CD8-positive, alpha-beta memory T cell (primary cell): ENCODE measurements around the gene CDC14A. TPM values are rescaled to one million over a fixed set of nuclear protein-coding genes. Genes with fewer than 3 reads are reported as not detected.

Source experiments
- CTCF ChIA-PET: fragments of 350-600 bp; sonication (Branson Sonifier 250); formaldehyde crosslinking; loops from one replicate; lab custom pipeline; 2021; ENCODE audit warnings: antibody characterized with exemption; lab: Charles Lee
- POLR2A ChIA-PET: fragments of 350-600 bp; sonication (Branson Sonifier 250); formaldehyde crosslinking; loops from one replicate; lab custom pipeline; 2021; ENCODE audit warnings: antibody characterized with exemption; lab: Charles Lee
- DNase-seq, 5 donors: peaks; one replicate each; pipeline versions ENCODE4 v3.0.0 to v3.0.0-alpha.2; 2020 to 2022; ENCODE audit warnings: mixed read lengths in 1 of 5
- H3K27ac ChIP-seq: one replicate; pipeline ENCODE4 v1.7.0; 2013; ENCODE audit warnings: low read depth, mild to moderate bottlenecking, low read length, moderate library complexity
- H3K27me3 ChIP-seq: 2 replicates; pipeline ENCODE4 v1.7.0; 2013; ENCODE audit warnings: low read length, mild to moderate bottlenecking; ENCODE audit not compliant: insufficient read depth, poor library complexity, severe bottlenecking
- H3K36me3 ChIP-seq: 2 replicates; pipeline ENCODE4 v1.7.0; 2013; ENCODE audit warnings: mild to moderate bottlenecking, low read length, moderate library complexity; ENCODE audit not compliant: insufficient read depth
- H3K4me1 ChIP-seq: 2 replicates; pipeline ENCODE4 v1.7.0; 2013; ENCODE audit warnings: mild to moderate bottlenecking, low read length, moderate library complexity; ENCODE audit not compliant: insufficient read depth
- H3K4me3 ChIP-seq: 2 replicates; pipeline ENCODE4 v1.7.0; 2013; ENCODE audit warnings: mild to moderate bottlenecking, low read length
- H3K9me3 ChIP-seq: 2 replicates; pipeline ENCODE4 v1.7.0; 2013; ENCODE audit warnings: mild to moderate bottlenecking, low read length
- H3K27ac Mint-ChIP-seq, 8 donors: one replicate each; pipeline ENCODE4 v1.8.0; 2020 to 2021; ENCODE audit warnings: mixed read lengths in 8 of 8, mild to moderate bottlenecking in 6 of 8, inconsistent platforms in 3 of 8, moderate library complexity in 3 of 8
- H3K27me3 Mint-ChIP-seq, 2 donors: one replicate each; pipeline ENCODE4 v1.8.0; 2020 to 2021; ENCODE audit warnings: mixed read lengths in 2 of 2, mild to moderate bottlenecking in 1 of 2, moderate library complexity in 1 of 2
- H3K36me3 Mint-ChIP-seq, 3 donors: one replicate each; pipeline ENCODE4 v1.8.0; 2020 to 2021; ENCODE audit warnings: mixed read lengths in 3 of 3, inconsistent platforms in 1 of 3, mild to moderate bottlenecking in 1 of 3
- H3K4me1 Mint-ChIP-seq, 3 donors: one replicate each; pipeline ENCODE4 v1.8.0; 2020 to 2021; ENCODE audit warnings: mixed read lengths in 3 of 3, inconsistent platforms in 1 of 3, mild to moderate bottlenecking in 1 of 3
- H3K4me3 Mint-ChIP-seq, 7 donors: one replicate each; pipeline ENCODE4 v1.8.0; 2020 to 2021; ENCODE audit warnings: mixed read lengths in 7 of 7, mild to moderate bottlenecking in 6 of 7, moderate library complexity in 4 of 7, inconsistent platforms in 2 of 7
- H3K9me3 Mint-ChIP-seq, 5 donors: one replicate each; pipeline ENCODE4 v1.8.0; 2020 to 2022; ENCODE audit warnings: mixed read lengths in 5 of 5, mild to moderate bottlenecking in 3 of 5, moderate library complexity in 2 of 5, inconsistent platforms in 1 of 5
- polyA plus RNA-seq: library from polyadenylated mRNA; unstranded; fragments of 300-500 nt; fragmentation: Illumina TruSeq; gene quantifications from one replicate; pipeline ENCODE4 v1.2.3, GENCODE V29; 2021
- total RNA-seq, 2 experiments: library from RNA; stranded (reverse); gene quantifications; one replicate each; pipeline ENCODE4 v1.2.3, GENCODE V29; 2021

The CDC14A gene
- total and polyA plus RNA-seq, 3 experiments from 2014 or later, result 25.4 to 36.4 (median 27.9) TPM

DNA sequence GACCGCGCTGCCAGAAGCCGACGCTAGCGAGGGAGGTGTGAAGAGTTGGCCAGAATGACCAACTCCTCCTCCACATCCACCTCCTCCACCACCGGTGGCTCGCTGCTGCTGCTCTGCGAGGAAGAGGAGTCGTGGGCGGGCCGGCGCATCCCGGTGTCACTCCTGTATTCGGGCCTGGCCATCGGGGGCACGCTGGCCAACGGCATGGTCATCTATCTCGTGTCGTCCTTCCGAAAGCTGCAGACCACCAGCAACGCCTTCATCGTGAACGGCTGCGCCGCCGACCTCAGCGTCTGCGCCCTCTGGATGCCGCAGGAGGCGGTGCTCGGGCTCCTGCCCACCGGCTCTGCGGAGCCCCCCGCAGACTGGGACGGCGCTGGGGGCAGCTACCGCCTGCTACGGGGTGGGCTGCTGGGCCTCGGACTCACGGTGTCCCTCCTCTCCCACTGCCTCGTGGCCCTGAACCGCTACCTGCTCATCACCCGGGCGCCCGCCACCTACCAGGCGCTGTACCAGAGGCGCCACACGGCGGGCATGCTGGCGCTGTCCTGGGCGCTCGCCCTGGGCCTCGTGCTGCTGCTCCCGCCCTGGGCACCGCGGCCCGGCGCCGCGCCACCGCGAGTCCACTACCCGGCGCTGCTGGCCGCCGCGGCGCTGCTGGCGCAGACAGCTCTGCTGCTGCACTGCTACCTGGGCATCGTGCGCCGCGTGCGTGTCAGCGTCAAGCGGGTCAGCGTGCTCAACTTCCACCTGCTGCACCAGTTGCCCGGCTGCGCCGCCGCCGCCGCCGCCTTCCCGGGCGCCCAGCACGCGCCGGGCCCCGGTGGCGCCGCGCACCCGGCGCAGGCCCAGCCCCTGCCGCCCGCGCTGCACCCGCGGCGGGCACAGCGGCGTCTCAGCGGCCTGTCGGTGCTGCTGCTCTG, 186.9 kb downstream of the CDC14A start:
- H3K36me3 ChIP-seq, result no peaks in the 10 kb centered on the region
- DNase-seq, result peak in 3 of 5 donors; percentile 21 to 46 (median 23)
- ChIA-PET POLR2A (no interaction called here), CTCF (interaction anchor here (3.4 kb wide), 1 partner anchor 12 kb away, joined by 10 read pairs; no protein-coding TSS in a partner anchor)
- H3K4me3 ChIP-seq, result peak overlapping the region; percentile 32
- H3K27ac ChIP-seq, result no peak overlapping the region
- Mint-ChIP-seq H3K4me1 (peaks cover 3 to 30% (median 5%) of the 10 kb centered on the region in 3 donors), H3K4me3 (peak overlapping the region; percentile 49 to 87 (median 72)), H3K27me3 (peaks cover 18 to 35% of the 10 kb centered on the region in 2 donors), H3K9me3 (no peaks in the 10 kb centered on the region), H3K27ac (no peak overlapping the region), H3K36me3 (no peaks in the 10 kb centered on the region)
- peaks cover 8% of the 10 kb centered on the region for H3K4me1 ChIP-seq
- H3K9me3 ChIP-seq, result no peaks in the 10 kb centered on the region
- peaks cover 15% of the 10 kb centered on the region for H3K27me3 ChIP-seq

DNA sequence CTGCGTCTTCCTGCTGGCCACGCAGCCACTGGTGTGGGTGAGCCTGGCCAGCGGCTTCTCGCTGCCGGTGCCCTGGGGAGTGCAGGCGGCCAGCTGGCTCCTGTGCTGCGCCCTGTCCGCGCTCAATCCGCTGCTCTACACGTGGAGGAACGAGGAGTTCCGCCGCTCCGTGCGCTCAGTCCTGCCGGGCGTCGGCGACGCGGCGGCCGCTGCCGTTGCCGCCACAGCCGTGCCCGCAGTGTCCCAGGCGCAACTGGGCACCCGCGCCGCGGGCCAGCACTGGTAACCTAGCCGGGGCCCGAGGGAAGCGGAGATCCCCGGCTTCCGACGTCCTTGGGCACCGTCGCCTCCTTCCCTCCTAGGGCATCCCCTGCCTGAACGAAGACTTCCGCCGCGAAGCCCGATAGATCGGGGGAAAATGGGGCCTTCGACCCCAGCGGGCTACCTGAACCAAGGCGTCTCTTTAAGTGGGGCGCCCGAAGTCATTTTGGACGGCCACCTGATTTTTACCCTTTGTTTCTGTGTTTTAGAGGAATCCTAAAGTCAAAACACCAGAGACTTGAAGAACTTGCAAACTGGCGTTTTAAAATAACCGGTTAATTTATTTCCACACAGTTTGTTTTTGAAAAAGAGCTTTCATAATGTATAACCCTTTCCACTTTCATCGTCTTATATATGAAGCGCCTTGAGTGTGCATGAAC, 187.7 kb downstream of the CDC14A start:
- Mint-ChIP-seq H3K27ac (no peak overlapping the region), H3K27me3 (peaks cover 18 to 35% of the 10 kb centered on the region in 2 donors), H3K36me3 (no peaks in the 10 kb centered on the region), H3K4me3 (peak overlapping the region; percentile 49 to 82 (median 75)), H3K4me1 (peaks cover 3 to 30% (median 5%) of the 10 kb centered on the region in 3 donors), H3K9me3 (no peaks in the 10 kb centered on the region)
- Histone ChIP-seq H3K27ac (no peak overlapping the region), H3K27me3 (peaks cover 15% of the 10 kb centered on the region), H3K4me1 (peaks cover 8% of the 10 kb centered on the region), H3K9me3 (no peaks in the 10 kb centered on the region), H3K4me3 (no peak overlapping the region), H3K36me3 (no peaks in the 10 kb centered on the region)
- DNase-seq, result peak in 1 of 5 donors; percentile 39
- CTCF ChIA-PET, result interaction anchor here (3.4 kb wide), 1 partner anchor 13 kb away, joined by 10 read pairs; no protein-coding TSS in a partner anchor
- POLR2A ChIA-PET, result no interaction called here

DNA sequence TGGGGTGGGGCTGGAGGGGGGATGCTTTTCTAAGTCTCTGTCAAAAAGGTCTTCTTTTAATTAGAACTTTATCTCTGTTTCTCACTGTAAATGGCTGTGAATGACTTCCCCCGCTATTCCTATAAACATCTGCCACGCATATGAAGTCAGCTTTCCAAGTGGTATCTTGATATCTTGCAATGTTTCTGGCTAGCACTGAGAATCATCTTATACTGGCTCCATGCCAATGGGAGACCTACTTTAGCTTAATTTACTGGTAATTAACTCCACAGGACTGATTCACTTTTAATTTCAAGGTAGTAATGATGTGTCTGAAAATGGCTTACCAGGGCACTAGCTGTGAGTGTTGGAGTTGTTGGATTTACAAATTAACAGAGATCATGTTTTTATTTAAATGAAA, 190.0 kb downstream of the CDC14A start:
- H3K27me3 ChIP-seq, result peaks cover 15% of the 10 kb centered on the region
- H3K36me3 ChIP-seq, result no peaks in the 10 kb centered on the region
- no peak overlapping the region for H3K27ac Mint-ChIP-seq
- H3K36me3 Mint-ChIP-seq, result no peaks in the 10 kb centered on the region
- no peaks in the 10 kb centered on the region for H3K9me3 ChIP-seq
- peaks cover 8% of the 10 kb centered on the region for H3K4me1 ChIP-seq
- DNase-seq, result no peak
- H3K4me3 ChIP-seq, result no peak overlapping the region
- ChIA-PET POLR2A (interaction anchor here (1.2 kb wide), 1 partner anchor 28 kb away, joined by 4 read pairs; no protein-coding TSS in a partner anchor), CTCF (interaction anchor here (1.2 to 1.5 kb wide), 3 partner anchors 9 to 746 kb away, joined by 3 to 4 read pairs (median 3); no protein-coding TSS in a partner anchor)
- H3K4me1 Mint-ChIP-seq, result peaks cover 3 to 18% (median 5%) of the 10 kb centered on the region in 3 donors
- H3K4me3 Mint-ChIP-seq, result no peak overlapping the region
- H3K27me3 Mint-ChIP-seq, result peaks cover 18 to 21% of the 10 kb centered on the region in 2 donors
- H3K27ac ChIP-seq, result no peak overlapping the region
- H3K9me3 Mint-ChIP-seq, result no peaks in the 10 kb centered on the region

DNA sequence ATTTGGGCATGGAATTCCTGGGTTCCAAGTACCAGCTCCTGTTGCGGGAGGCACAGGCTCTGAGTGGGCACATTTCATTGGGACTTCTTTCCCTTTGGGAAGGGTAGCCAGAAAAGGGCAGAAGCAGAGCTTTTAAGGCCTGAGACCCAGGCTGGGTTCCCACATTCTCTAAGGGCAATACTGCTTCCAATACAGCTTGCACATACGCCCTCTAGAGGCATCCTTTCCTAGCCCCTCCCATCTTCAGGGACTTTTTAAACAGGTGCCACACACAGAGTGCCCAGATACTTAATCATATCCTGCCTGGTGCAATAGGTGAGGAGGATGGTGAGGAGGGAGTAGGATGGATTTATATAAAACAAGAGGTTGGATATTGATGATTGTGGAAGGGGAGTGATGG, 191.3 kb downstream of the CDC14A start:
- Mint-ChIP-seq H3K4me1 (peaks cover 3 to 13% (median 5%) of the 10 kb centered on the region in 3 donors), H3K9me3 (no peaks in the 10 kb centered on the region), H3K36me3 (no peaks in the 10 kb centered on the region), H3K27me3 (peaks cover 13 to 19% of the 10 kb centered on the region in 2 donors), H3K27ac (no peak overlapping the region), H3K4me3 (no peak overlapping the region)
- Histone ChIP-seq H3K27me3 (peaks cover 8% of the 10 kb centered on the region), H3K27ac (no peak overlapping the region), H3K4me3 (no peak overlapping the region), H3K9me3 (no peaks in the 10 kb centered on the region), H3K4me1 (peaks cover 7% of the 10 kb centered on the region), H3K36me3 (no peaks in the 10 kb centered on the region)
- ChIA-PET CTCF (interaction anchor here (1.0 to 1.5 kb wide), 4 partner anchors 11 to 79 kb away, joined by 3 to 4 read pairs (median 3); no protein-coding TSS in a partner anchor), POLR2A (interaction anchor here (0.8 to 1.2 kb wide), 2 partner anchors 14 to 30 kb away, joined by 3 to 4 read pairs; no protein-coding TSS in a partner anchor)
- DNase-seq, result peak in 3 of 5 donors; percentile 15 to 56 (median 17)

DNA sequence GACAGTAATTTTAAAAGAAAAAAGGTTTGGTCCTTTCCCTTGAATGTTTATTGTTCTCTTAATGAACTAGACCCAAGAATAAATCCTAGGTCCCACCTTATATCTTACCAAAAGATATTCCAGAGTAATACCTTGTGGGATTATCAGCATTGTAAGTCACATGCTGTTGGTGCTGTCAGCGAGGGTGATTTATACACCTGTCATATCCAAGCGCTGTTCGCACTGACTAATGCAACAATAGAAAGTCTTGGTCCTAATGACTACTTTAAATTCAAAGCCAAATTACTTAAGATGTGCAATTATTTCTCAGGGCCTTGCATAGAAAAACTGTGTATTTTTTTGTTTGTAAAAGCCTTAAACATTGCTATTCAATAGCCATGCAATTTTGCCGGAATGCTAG, 192.5 kb downstream of the CDC14A start:
- Histone ChIP-seq H3K27me3 (peaks cover 8% of the 10 kb centered on the region), H3K36me3 (no peaks in the 10 kb centered on the region), H3K4me3 (no peak overlapping the region), H3K27ac (no peak overlapping the region), H3K4me1 (peaks cover 3% of the 10 kb centered on the region), H3K9me3 (no peaks in the 10 kb centered on the region)
- Mint-ChIP-seq H3K4me1 (peaks cover 3 to 10% (median 5%) of the 10 kb centered on the region in 3 donors), H3K4me3 (no peak overlapping the region), H3K27me3 (peaks cover 12 to 28% of the 10 kb centered on the region in 2 donors), H3K36me3 (no peaks in the 10 kb centered on the region), H3K27ac (no peak overlapping the region), H3K9me3 (peaks cover 0 to 4% (median 0%) of the 10 kb centered on the region in 5 donors)
- ChIA-PET CTCF (no interaction called here), POLR2A (no interaction called here)
- no peak for DNase-seq

DNA sequence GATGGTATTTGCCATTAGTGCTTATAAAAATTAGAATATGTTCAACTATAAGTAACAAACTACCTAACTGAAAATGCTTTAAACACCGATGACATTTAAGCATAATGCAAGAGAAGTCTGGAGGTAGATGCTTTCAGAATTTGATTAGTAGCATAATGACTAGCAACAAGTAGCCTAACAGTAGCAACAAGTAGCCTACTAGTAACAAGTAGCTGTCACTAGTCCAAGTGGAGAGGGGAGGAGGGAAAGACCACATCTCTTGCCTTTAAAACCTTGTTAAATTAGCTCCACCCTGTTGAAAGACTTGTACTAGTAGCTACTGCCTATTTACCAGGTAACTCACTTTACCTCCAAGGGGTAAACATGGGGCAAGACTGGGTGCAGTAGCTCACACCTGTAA, 193.5 kb downstream of the CDC14A start:
- Mint-ChIP-seq H3K9me3 (peaks cover 0 to 12% (median 6%) of the 10 kb centered on the region in 5 donors), H3K27ac (peak overlapping the region in 1 of 8 donors; percentile 35), H3K4me3 (no peak overlapping the region), H3K36me3 (peaks cover 0 to 4% (median 0%) of the 10 kb centered on the region in 3 donors), H3K27me3 (peaks cover 10 to 24% of the 10 kb centered on the region in 2 donors), H3K4me1 (peaks cover 0 to 5% (median 3%) of the 10 kb centered on the region in 3 donors)
- H3K9me3 ChIP-seq, result no peaks in the 10 kb centered on the region
- H3K4me3 ChIP-seq, result no peak overlapping the region
- H3K27me3 ChIP-seq, result peaks cover under 1% of the 10 kb centered on the region
- DNase-seq, result no peak
- no peaks in the 10 kb centered on the region for H3K36me3 ChIP-seq
- CTCF ChIA-PET, result no interaction called here
- POLR2A ChIA-PET, result no interaction called here
- H3K27ac ChIP-seq, result no peak overlapping the region
- H3K4me1 ChIP-seq, result no peaks in the 10 kb centered on the region

DNA sequence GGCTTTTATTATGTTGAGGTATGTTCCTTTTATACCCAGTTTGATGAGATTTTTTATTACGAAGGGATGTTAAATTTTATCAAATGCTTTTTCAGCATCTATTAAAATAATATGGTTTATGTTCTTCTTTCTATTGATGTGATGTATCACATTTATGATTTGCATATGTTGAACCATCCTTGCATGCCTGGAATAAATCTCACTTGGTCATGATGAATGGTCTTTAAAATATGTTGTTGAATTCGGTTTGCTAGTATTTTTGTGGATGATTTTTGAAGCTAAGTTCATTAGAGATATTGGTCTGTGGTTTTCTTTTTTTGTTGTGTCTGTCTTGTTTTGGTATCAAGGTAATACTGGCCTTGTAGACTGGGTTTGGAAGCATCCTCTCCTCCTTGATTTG, 199.7 kb downstream of the CDC14A start:
- Mint-ChIP-seq H3K27ac (no peak overlapping the region), H3K9me3 (peaks cover 44 to 64% (median 53%) of the 10 kb centered on the region in 5 donors), H3K4me1 (no peaks in the 10 kb centered on the region), H3K4me3 (no peak overlapping the region), H3K36me3 (peaks cover 2 to 41% (median 5%) of the 10 kb centered on the region in 3 donors), H3K27me3 (peaks cover 15 to 20% of the 10 kb centered on the region in 2 donors)
- no peaks in the 10 kb centered on the region for H3K36me3 ChIP-seq
- POLR2A ChIA-PET, result no interaction called here
- no peak for DNase-seq
- no peaks in the 10 kb centered on the region for H3K4me1 ChIP-seq
- CTCF ChIA-PET, result no interaction called here
- no peak overlapping the region for H3K4me3 ChIP-seq
- H3K9me3 ChIP-seq, result no peaks in the 10 kb centered on the region
- no peak overlapping the region for H3K27ac ChIP-seq
- no peaks in the 10 kb centered on the region for H3K27me3 ChIP-seq
